Upper lobe of left lung (tissue), 4 donors: ENCODE data around the gene DYDC2.

ENCODE experiments used
- POLR2AphosphoS5 ChIP-seq, 2 donors: sonication (generic); formaldehyde crosslinking; IDR thresholded peaks; one replicate each; pipeline ENCODE4 v1.5.1; 2017; ENCODE audit warnings: antibody characterized with exemption in 2 of 2
- TF ChIP-seq, protein P1 (sequence below), 6 experiments: fragments of 450-650 bp in 4 of 6; fragments of 200-600 bp in 2 of 6; sonication (generic) in 2 of 6; IDR thresholded peaks; one replicate each; pipeline ENCODE4 v1.5.1; 2016 to 2019; ENCODE audit warnings: antibody characterized with exemption in 6 of 6

DNA sequence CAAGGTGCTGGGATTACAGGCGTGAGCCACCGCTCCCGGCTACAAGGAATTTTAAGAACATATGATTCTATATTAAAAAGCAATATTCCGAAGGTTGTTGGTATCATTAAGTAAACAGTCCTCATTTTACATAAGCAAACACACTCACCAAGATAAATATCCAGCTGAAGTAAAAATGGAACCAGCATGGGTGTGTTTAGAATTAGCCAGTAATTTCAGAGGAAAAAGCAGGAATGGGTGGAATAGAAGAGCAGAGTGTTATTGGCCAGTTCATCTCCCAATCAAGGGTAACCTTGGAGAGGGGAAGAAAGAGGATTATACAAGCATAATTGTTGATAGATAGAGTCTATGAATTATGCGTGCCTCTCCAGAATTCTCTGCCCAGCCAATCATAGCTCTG lies 35.4 kb upstream of the DYDC2 start:
- TF ChIP-seq, protein P1, sequence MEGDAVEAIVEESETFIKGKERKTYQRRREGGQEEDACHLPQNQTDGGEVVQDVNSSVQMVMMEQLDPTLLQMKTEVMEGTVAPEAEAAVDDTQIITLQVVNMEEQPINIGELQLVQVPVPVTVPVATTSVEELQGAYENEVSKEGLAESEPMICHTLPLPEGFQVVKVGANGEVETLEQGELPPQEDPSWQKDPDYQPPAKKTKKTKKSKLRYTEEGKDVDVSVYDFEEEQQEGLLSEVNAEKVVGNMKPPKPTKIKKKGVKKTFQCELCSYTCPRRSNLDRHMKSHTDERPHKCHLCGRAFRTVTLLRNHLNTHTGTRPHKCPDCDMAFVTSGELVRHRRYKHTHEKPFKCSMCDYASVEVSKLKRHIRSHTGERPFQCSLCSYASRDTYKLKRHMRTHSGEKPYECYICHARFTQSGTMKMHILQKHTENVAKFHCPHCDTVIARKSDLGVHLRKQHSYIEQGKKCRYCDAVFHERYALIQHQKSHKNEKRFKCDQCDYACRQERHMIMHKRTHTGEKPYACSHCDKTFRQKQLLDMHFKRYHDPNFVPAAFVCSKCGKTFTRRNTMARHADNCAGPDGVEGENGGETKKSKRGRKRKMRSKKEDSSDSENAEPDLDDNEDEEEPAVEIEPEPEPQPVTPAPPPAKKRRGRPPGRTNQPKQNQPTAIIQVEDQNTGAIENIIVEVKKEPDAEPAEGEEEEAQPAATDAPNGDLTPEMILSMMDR (IDR thresholded peaks at IDR 0.05): no peak
- no peak for TF ChIP-seq POLR2AphosphoS5 (IDR thresholded peaks at IDR 0.05)
